HG03378 (cell line): ENCODE results near the gene BEND4.
"Not testable (repeated sequence)": the region's sequence is repeated elsewhere in the genome, so short reads cannot be mapped to it uniquely, and the experiment has no call there.

Source experiments
- ATAC-seq: cut with Tn5 transposase; IDR thresholded peaks from one replicate; pipeline ENCODE4 v1.9.1; 2021; ENCODE audit warnings: mild to moderate bottlenecking, moderate library complexity; ENCODE audit not compliant: unreplicated experiment

The BEND4 gene

GRCh38 chr4:42152507-42153504, at the start of gene BEND4:
Gene BEND4 (minus strand): TSS chr4:42152655. CDS start chr4:42152143, 512 bp downstream.
- ATAC-seq, result no peak

- no peak for ATAC-seq
Observed at GRCh38 chr4:42197341-42197740, 44.9 kb upstream of the BEND4 start.

- ATAC-seq, result no peak
Observed at GRCh38 chr4:42172921-42173320, 20.5 kb upstream of the BEND4 start.

- no peak for ATAC-seq
Observed at GRCh38 chr4:42172128-42172790, 19.8 kb upstream of the BEND4 start.

- ATAC-seq, result peak; percentile 100
Observed at GRCh38 chr4:42167709-42168108, 15.3 kb upstream of the BEND4 start.

GRCh38 chr4:42166186-42166585, 13.7 kb upstream of the BEND4 start:
- not testable (repeated sequence) for ATAC-seq

GRCh38 chr4:42159271-42160001, 7.0 kb upstream of the BEND4 start:
- no peak for ATAC-seq

GRCh38 chr4:42151568-42152506, 618 bp downstream of the BEND4 start:
- peak; percentile 57 for ATAC-seq

- ATAC-seq, result peak; percentile 34
Observed at GRCh38 chr4:42150653-42151567, 1.5 kb downstream of the BEND4 start.

- ATAC-seq, result no peak
Observed at GRCh38 chr4:42149004-42149403, 3.5 kb downstream of the BEND4 start.

GRCh38 chr4:42148425-42148824, 4.0 kb downstream of the BEND4 start:
- no peak for ATAC-seq

GRCh38 chr4:42144028-42144427, 8.4 kb downstream of the BEND4 start:
- no peak for ATAC-seq

- ATAC-seq, result no peak
Observed at GRCh38 chr4:42142591-42142990, 9.9 kb downstream of the BEND4 start.

- no peak for ATAC-seq
Observed at GRCh38 chr4:42136371-42136770, 16.1 kb downstream of the BEND4 start.

GRCh38 chr4:42133006-42133405, 19.4 kb downstream of the BEND4 start:
- no peak for ATAC-seq

GRCh38 chr4:42132099-42132498, 20.4 kb downstream of the BEND4 start:
- ATAC-seq, result no peak

- no peak for ATAC-seq
Observed at GRCh38 chr4:42123071-42123644, 29.3 kb downstream of the BEND4 start.

GRCh38 chr4:42122237-42122636, 30.2 kb downstream of the BEND4 start:
- ATAC-seq, result no peak

GRCh38 chr4:42119886-42120285, 32.6 kb downstream of the BEND4 start:
- no peak for ATAC-seq
